GM12891 (cell line): ENCODE measurements around the gene SEC14L3.

ENCODE experiments used
- POLR2A ChIP-seq: IDR thresholded peaks from 2 replicates; pipeline ENCODE4 v1.6.1; 2011; ENCODE audit warnings: low read depth, low read length, control low read depth
- POLR2AphosphoS5 ChIP-seq: IDR thresholded peaks from 2 replicates; pipeline ENCODE4 v1.6.1; 2011; ENCODE audit warnings: low read depth, low read length, control low read depth
- POU2F2 ChIP-seq: IDR thresholded peaks from 2 replicates; pipeline ENCODE4 v1.6.1; 2011; ENCODE audit warnings: low read depth, mild to moderate bottlenecking, control low read depth, low read length, moderate library complexity
- TAF1 ChIP-seq: IDR thresholded peaks from 2 replicates; pipeline ENCODE4 v1.6.1; 2011; ENCODE audit warnings: low read depth, low read length, control low read depth

DNA sequence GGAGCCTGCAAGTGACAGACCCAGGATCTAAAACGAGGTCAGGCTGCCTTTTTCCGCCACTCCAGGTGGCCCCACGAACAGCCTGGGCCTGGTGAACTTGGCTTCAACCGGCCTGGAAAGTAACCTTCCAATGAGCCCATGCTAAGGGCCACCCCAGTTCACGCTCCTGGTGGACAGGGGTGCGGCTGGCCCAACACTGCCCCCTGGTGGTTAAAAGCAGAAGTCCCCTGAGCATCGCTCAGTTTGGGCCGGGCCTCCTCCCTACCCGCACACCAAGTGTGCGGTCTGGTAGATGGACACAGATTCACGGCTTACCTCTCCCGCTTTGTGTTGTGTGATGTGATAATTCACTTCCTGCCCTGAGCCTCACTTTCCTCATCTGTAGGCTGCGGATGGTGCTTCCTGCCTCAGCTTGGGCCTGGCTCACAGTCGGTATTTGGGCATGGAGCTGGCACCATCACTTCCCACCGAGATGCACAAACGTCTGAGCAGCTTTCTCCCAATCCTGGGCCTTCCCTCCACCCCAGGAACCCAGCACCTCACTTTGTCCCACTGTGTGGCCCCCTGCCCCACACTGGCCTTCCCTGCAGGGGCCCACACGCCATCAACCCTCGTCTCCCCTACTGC, 13.7 kb upstream of the SEC14L3 start:
- TF ChIP-seq POLR2A (no peak), TAF1 (no peak), POLR2AphosphoS5 (no peak), POU2F2 (no peak)
